ENCODE measurements around the gene SLC23A1.

SLC23A1 gene

DNA sequence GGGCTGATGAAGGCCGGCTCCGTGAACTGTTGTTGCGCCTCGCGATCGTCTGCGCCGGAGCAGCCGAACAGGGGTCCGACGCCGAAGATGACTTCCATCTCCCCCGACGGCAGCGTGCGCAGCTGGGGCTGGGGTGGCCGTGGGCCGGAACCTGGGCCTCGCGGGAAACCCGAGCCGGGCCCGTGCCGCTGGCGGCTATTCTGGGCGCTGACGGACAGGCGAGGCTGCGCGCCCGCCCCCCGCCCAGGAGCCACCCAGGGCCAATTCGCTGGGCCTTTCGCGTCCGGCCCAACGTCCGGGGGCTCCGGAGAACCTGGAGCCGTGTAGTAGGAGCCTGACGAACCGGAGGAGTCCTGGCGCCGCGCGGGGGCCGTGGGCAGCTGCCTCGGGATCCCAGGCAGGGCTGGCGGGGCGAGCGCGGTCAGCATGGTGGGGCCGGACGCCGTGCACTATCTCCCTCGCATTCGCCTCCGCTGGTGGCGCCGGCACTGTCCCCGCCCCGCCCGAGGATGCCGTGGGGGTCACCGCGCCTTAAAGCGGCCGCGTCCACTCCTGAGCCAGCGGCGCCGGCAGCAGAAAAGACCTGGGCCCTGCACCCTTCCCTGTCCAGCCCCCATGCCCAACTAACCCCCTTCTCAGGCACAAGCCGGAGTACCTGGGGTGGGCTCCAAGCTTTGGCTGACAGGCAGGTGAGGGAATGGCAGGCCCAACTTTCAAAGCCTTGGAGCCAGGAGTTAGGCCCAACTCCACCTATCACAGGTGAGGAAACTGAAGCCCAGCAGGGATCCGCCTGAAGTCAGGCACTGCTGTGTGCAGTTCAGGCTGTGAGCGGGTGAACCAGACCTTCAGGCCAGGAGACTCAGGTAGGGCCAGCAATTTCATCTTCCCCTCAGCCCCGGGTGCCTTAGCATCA lies 11.8 kb upstream of the SLC23A1 start, which contains the start of gene PROB1:
PROB1 (minus strand) TSS at position 451 of the 913 bp plus-strand sequence; CDS start at position 428, 23 bp downstream.
- Histone ChIP-seq H3K36me3 (ENCODE audit: control insufficient read depth, insufficient read depth, low read length) (peaks cover 6% of the 10 kb centered on the region; the same call in 1 of the 2 replicates), H3K4me1 (ENCODE audit: control insufficient read depth, insufficient read depth, low read length) (peaks cover 7% of the 10 kb centered on the region; the same call in 1 of the 2 replicates), H3K9ac (ENCODE audit: low read depth, low read length) (0 out of 2 replicates have a peak within 1 kb of the TSS, but pooled peaks have one; percentile 20), H3K9me3 (ENCODE audit: control insufficient read depth, insufficient read depth, low read length) (no peaks in the 10 kb centered on the region), H3K27me3 (ENCODE audit: control insufficient read depth, insufficient read depth, low read length) (peaks cover 27% of the 10 kb centered on the region), H3K27ac (ENCODE audit: low read depth, low read length) (no peak within 1 kb of the TSS), H3K4me3 (ENCODE audit: low read depth, low read length) (peak within 1 kb of the TSS; percentile 63)

DNA sequence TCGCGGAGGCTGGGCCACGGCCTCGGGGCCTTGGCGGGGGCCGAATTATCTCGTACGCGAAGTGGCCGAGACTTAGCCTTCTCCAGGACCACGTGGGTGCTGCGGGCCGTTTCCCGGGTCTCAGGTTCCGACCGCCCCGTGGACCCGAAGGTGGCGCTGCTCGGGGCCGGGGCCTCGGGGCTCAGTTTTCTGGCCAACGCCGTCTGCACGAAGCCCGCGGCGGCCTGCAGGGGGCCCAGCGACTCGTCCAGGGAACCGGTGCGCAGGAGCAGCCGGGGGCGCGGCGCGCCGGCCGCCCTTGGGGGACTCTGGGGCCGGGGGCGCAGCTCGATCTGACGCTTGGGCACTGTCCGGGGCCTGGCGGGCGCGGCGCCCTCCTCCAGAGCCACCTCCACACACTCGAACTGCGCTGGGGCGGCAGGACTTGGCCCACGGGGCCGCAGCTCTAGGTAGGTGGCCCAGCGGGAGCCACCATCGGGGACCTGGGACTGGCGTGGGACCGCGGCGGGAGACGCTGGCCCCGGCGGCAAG lies 11.1 kb upstream of the SLC23A1 start:
- H3K4me1 ChIP-seq (ENCODE audit: control insufficient read depth, insufficient read depth, low read length), result peaks cover 7% of the 10 kb centered on the region; the same call in 1 of the 2 replicates
- no peaks in the 10 kb centered on the region for H3K36me3 ChIP-seq (ENCODE audit: control insufficient read depth, insufficient read depth, low read length)

DNA sequence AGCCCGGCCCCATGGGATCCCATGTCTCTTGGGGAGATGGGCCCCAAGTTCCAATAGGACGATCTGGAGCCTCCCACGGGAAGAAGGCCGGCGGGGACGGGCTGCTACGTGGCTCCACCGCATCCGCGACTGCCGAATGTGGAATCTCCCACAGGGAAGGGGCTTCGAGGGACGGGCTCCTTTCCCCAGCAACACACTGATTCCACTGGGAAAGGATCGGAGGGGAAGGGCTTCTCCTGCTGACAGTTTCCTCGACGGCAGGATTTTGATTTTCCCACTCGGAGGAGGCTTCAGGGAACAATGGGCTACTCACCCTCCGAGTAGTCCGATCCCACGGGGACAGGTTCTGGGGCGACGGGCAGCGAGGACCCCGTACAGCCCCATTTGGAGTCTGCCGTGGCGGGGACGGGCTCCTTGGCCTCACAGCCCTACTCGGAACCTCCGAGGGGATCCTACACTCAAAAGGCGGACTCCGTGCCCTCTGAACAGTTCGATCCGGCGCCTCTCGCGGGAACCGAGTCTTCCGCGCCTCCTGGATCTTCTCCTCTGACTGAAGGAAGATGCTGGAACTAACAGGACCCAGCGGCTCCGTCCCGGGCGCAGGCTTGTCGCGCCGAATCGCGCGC lies 10.5 kb upstream of the SLC23A1 start:
- Histone ChIP-seq H3K4me3 (ENCODE audit: low read depth, low read length) (peak overlapping the region; percentile 63), H3K27ac (ENCODE audit: low read depth, low read length) (no peak overlapping the region), H3K9ac (ENCODE audit: low read depth, low read length) (no peak overlapping the region), H3K4me1 (ENCODE audit: control insufficient read depth, insufficient read depth, low read length) (peaks cover 7% of the 10 kb centered on the region; the same call in 1 of the 2 replicates), H3K9me3 (ENCODE audit: control insufficient read depth, insufficient read depth, low read length) (no peaks in the 10 kb centered on the region), H3K36me3 (ENCODE audit: control insufficient read depth, insufficient read depth, low read length) (no peaks in the 10 kb centered on the region), H3K27me3 (ENCODE audit: control insufficient read depth, insufficient read depth, low read length) (peaks cover 27% of the 10 kb centered on the region)

More for the DNA sequence above, 11.1 kb upstream of the SLC23A1 start:
- Histone ChIP-seq H3K9ac (ENCODE audit: low read depth, low read length) (0 out of 2 replicates have a peak overlapping the region, but pooled peaks have one; percentile 20), H3K27ac (ENCODE audit: low read depth, low read length) (no peak overlapping the region), H3K4me3 (ENCODE audit: low read depth, low read length) (peak overlapping the region; percentile 63), H3K9me3 (ENCODE audit: control insufficient read depth, insufficient read depth, low read length) (no peaks in the 10 kb centered on the region), H3K27me3 (ENCODE audit: control insufficient read depth, insufficient read depth, low read length) (peaks cover 27% of the 10 kb centered on the region)

DNA sequence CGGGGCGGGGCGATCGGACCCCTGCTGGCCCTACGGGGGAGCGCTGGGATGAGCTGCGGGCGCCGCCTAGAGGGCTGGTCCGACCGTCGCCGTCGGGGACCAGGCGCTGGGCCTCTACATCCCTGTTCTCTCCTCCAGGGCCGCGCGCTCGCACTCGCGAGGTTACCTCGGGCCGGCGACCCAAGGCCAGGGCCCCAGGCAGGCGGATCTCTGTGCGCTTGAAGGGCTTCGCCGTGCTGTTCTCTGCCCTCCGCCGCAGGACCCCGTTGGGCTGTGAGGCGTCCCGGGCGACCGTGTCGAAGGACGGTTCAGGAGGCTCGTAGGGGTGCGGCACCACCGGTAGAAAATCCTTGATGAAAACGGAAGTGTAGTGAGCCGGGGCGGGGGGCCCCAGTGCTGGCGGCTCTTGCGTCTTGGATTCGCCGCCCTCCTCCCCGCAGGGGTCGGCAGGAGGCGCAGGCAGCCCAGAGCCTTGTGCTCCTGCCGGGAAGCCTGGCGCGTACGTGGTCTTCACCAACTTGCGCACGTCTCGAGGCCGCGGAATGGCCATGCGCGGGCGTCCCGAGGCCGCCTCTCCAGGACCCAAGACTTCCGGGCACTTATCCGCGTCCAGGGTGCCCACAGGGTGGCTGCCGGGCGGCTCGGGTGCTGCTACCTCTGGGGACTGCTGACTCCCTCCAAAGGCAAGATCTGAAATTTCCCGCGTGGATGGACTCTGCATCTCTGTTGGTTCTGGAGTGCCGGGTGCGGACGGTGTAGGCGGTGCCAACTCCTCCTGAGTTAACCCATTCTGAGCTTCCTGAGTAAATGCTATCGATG lies 9.8 kb upstream of the SLC23A1 start:
- peak overlapping the region; percentile 63 for H3K4me3 ChIP-seq (ENCODE audit: low read depth, low read length)
- H3K27ac ChIP-seq (ENCODE audit: low read depth, low read length), result no peak overlapping the region
- H3K36me3 ChIP-seq (ENCODE audit: control insufficient read depth, insufficient read depth, low read length), result no peaks in the 10 kb centered on the region
- H3K4me1 ChIP-seq (ENCODE audit: control insufficient read depth, insufficient read depth, low read length), result peaks cover 11% of the 10 kb centered on the region; the same call in 1 of the 2 replicates
- H3K27me3 ChIP-seq (ENCODE audit: control insufficient read depth, insufficient read depth, low read length), result peaks cover 27% of the 10 kb centered on the region
- H3K9me3 ChIP-seq (ENCODE audit: control insufficient read depth, insufficient read depth, low read length), result no peaks in the 10 kb centered on the region
- peak overlapping the region; percentile 68 for H3K9ac ChIP-seq (ENCODE audit: low read depth, low read length)

DNA sequence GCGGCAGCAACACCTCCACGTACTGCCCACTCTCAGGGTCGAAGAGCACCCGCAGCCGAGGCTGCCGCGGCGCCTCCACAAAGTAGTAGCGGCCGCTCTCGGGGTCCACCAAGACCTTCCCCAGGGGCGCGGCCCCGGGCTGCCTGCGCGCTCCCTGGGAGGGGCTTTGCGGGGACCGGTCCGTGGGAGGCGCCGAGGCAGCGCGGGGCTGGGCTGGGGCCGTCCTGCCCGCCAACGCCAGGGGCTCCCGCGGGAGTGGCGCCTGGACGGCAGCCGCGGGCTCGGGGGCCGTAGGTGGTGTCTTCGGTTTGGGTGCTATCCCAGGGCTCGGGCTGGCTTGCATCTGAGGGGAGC lies 9.2 kb upstream of the SLC23A1 start:
- H3K27ac ChIP-seq (ENCODE audit: low read depth, low read length), result no peak overlapping the region
- H3K9me3 ChIP-seq (ENCODE audit: control insufficient read depth, insufficient read depth, low read length), result no peaks in the 10 kb centered on the region
- H3K36me3 ChIP-seq (ENCODE audit: control insufficient read depth, insufficient read depth, low read length), result no peaks in the 10 kb centered on the region
- H3K4me1 ChIP-seq (ENCODE audit: control insufficient read depth, insufficient read depth, low read length), result peaks cover 11% of the 10 kb centered on the region; the same call in 1 of the 2 replicates
- H3K4me3 ChIP-seq (ENCODE audit: low read depth, low read length), result peak overlapping the region; percentile 63
- H3K9ac ChIP-seq (ENCODE audit: low read depth, low read length), result no peak overlapping the region
- H3K27me3 ChIP-seq (ENCODE audit: control insufficient read depth, insufficient read depth, low read length), result peaks cover 27% of the 10 kb centered on the region

DNA sequence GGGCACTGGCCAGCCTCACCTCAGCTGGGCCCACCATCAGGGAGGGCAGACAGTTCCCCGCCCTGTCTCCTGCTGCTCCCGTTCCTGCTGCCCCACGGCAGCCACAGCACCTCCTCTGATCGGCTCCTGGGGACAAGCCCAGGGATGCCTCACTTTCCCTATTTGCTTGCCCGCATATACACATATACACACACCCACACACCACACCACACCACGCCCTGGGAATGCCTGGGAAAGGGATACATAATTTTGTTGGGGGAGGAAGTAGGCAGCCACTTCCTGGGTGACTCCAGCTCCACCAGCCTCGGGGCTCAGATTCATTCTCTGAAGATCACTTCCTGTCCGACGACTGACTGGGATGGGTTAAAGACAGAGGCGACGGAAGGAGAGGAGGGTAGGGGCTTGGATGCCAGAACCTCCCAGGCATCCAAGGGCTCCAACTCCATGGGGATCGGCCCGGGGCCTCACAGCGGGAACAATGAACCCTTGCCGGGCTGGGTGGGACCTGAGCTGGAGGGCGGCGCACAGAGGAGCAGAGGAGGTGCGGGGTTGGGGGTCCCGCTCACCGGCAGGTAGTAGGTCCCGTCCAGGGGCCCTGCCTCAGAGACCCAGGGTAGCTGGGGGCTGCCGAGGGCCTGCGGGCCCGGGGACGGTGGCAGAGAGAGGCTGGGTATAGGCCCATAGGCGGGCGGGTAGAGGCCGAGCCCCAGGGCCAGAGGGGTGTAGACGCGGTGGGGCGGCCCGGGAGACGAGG lies 8.7 kb upstream of the SLC23A1 start:
- H3K27me3 ChIP-seq (ENCODE audit: control insufficient read depth, insufficient read depth, low read length), result peaks cover 27% of the 10 kb centered on the region
- H3K36me3 ChIP-seq (ENCODE audit: control insufficient read depth, insufficient read depth, low read length), result no peaks in the 10 kb centered on the region
- peak overlapping the region; percentile 63 for H3K4me3 ChIP-seq (ENCODE audit: low read depth, low read length)
- no peaks in the 10 kb centered on the region for H3K9me3 ChIP-seq (ENCODE audit: control insufficient read depth, insufficient read depth, low read length)
- peaks cover 11% of the 10 kb centered on the region; the same call in 1 of the 2 replicates for H3K4me1 ChIP-seq (ENCODE audit: control insufficient read depth, insufficient read depth, low read length)
- no peak overlapping the region for H3K27ac ChIP-seq (ENCODE audit: low read depth, low read length)
- no peak overlapping the region for H3K9ac ChIP-seq (ENCODE audit: low read depth, low read length)

DNA sequence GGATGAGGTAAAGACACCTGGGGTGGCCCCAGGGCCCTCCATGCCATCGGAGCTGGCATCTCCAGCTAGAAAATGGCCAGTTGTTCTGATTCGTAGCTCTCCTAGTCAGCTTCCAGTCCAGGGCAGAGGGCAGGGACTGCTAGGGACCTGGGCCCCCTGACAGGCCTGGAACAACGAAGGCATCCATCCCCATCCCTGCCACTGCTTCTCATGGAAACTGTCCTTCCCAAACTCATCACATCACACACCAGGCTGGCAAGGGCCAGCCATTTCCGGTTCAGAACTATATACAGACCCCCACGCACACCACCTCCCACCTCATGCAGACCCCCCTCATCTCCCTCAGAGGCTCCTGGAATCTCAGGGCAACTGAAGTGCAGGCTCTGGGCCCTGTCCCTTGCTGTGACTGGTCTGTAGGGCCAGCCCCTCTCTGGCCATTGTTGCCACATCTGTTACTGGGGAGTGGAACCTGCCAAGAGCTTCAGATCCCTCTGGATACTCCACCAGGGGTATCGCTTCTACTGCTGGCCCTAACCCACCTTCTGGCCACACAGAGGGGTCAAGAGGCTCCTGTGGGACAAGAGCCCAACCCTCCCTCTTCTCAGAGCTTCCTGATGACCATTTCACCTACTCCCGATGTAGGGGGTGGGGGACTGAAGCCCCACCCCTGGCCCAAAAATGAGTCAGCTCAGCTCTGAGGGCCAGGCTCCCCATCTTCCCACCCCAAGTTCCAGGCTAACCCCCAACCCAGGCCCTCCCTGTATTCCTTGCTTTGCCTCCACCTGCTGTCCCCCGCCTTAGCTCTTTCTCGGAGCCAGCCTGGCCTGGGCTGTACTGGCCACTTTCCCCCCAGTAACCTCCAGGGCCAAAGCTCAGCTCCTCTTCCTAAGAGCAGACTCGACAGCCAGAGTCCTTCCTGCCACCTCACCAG lies 7.8 kb upstream of the SLC23A1 start:
- H3K9me3 ChIP-seq (ENCODE audit: control insufficient read depth, insufficient read depth, low read length), result no peaks in the 10 kb centered on the region
- H3K36me3 ChIP-seq (ENCODE audit: control insufficient read depth, insufficient read depth, low read length), result no peaks in the 10 kb centered on the region
- no peak overlapping the region for H3K9ac ChIP-seq (ENCODE audit: low read depth, low read length)
- H3K27ac ChIP-seq (ENCODE audit: low read depth, low read length), result no peak overlapping the region
- H3K4me3 ChIP-seq (ENCODE audit: low read depth, low read length), result no peak overlapping the region
- H3K27me3 ChIP-seq (ENCODE audit: control insufficient read depth, insufficient read depth, low read length), result peaks cover 27% of the 10 kb centered on the region
- H3K4me1 ChIP-seq (ENCODE audit: control insufficient read depth, insufficient read depth, low read length), result peaks cover 11% of the 10 kb centered on the region; the same call in 1 of the 2 replicates

DNA sequence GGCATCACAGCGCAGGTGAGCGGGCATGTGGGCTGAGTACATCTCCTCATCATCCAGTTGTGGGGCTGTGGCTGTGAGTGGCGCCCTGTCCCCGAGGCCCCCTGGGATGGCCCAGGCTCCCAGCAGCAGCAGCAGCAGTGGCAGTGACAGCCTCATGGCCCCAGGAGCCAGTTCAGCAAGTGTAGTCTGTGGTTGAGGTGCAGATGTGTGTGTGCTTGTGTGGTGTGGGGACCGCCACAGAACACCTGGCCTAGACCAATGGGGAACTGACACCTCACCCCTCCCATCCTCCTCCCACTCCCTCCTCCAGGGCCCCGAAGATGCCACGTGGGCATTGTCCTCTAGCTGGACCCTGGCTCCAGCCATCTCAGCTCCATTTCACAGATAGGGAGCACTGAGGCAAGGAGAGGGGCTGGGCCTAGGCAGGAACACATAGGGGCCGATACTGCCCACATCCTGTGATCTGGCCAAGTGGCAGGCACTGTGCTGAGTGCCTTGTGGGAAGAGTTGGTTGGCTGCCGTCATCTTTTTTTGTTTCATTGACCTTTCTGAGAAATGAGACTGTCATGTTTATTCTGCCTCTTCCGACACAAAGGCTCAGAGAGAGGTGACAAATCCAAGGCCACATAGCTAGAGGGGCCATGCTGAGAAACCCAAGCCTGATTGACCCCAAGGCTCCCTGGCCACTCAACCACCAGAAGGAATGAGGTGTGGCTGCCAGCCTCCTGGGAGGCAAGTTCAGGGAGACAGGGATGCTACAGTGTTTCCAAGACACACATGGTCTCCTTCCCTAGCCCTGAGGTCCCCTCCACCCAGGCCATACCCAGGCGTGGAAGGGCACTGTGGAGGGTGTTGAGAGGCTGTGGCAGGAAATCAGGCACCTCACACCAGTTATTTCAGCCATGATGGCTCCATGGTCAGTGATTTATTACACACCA lies 6.9 kb upstream of the SLC23A1 start, which contains the start of gene MZB1:
MZB1 (minus strand) TSS at position 213 of the 938 bp plus-strand sequence; CDS start at position 156, 57 bp downstream.
- Histone ChIP-seq H3K9ac (ENCODE audit: low read depth, low read length) (no peak within 1 kb of the TSS), H3K4me3 (ENCODE audit: low read depth, low read length) (no peak within 1 kb of the TSS), H3K27me3 (ENCODE audit: control insufficient read depth, insufficient read depth, low read length) (peaks cover 23% of the 10 kb centered on the region), H3K27ac (ENCODE audit: low read depth, low read length) (no peak within 1 kb of the TSS), H3K4me1 (ENCODE audit: control insufficient read depth, insufficient read depth, low read length) (peaks cover 6% of the 10 kb centered on the region; the same call in 1 of the 2 replicates), H3K9me3 (ENCODE audit: control insufficient read depth, insufficient read depth, low read length) (no peaks in the 10 kb centered on the region), H3K36me3 (ENCODE audit: control insufficient read depth, insufficient read depth, low read length) (no peaks in the 10 kb centered on the region)
